H1 (cell line): ENCODE data around the gene FADS3.

Experiments
- BACH1 ChIP-seq: IDR thresholded peaks from 2 replicates; pipeline ENCODE4 v1.6.1; 2012; ENCODE audit warnings: low read length, improper control_type of control experiment
- CREB1 ChIP-seq: IDR thresholded peaks from 2 replicates; pipeline ENCODE4 v1.6.1; 2012; ENCODE audit warnings: inconsistent platforms
- EP300 ChIP-seq, 2 experiments: IDR thresholded peaks; 1 replicate in 1 of 2; 2 replicates in 1 of 2; pipeline ENCODE4 v1.6.1; 2011 to 2012; ENCODE audit warnings: low read depth in 2 of 2, low read length in 2 of 2, mild to moderate bottlenecking in 2 of 2, borderline replicate concordance in 1 of 2, inconsistent platforms in 1 of 2, moderate library complexity in 1 of 2
- EZH2 ChIP-seq: fragments of 200-600 bp; sonication (generic); IDR thresholded peaks from 2 replicates; pipeline ENCODE4 v1.7.1; 2012; ENCODE audit warnings: low read depth, mild to moderate bottlenecking, moderate library complexity, low read length, inconsistent platforms; ENCODE audit not compliant: severe bottlenecking
- POLR2A ChIP-seq, 2 experiments: IDR thresholded peaks; 1 replicate in 1 of 2; 2 replicates in 1 of 2; pipeline ENCODE4 v1.6.1; 2011; ENCODE audit warnings: low read depth in 2 of 2, low read length in 2 of 2, mild to moderate bottlenecking in 2 of 2; ENCODE audit errors: control extremely low read depth in 1 of 2
- RAD21 ChIP-seq, 2 experiments: IDR thresholded peaks in 1 of 2; conservative IDR thresholded peaks in 1 of 2; 2 replicates each; pipeline ENCODE4 v1.6.1; 2011; ENCODE audit warnings: low read depth in 2 of 2, low read length in 2 of 2, improper control_type of control experiment in 1 of 2, inconsistent platforms in 1 of 2, mild to moderate bottlenecking in 1 of 2, moderate library complexity in 1 of 2
- RFX5 ChIP-seq: IDR thresholded peaks from 2 replicates; pipeline ENCODE4 v1.6.1; 2011; ENCODE audit warnings: low read depth, low read length, improper control_type of control experiment, borderline replicate concordance
- SP1 ChIP-seq: IDR thresholded peaks from 2 replicates; pipeline ENCODE4 v1.6.1; 2011; ENCODE audit warnings: low read depth, low read length
- SP2 ChIP-seq: IDR thresholded peaks from 2 replicates; pipeline ENCODE4 v1.6.1; 2012; ENCODE audit warnings: mild to moderate bottlenecking, low read length, inconsistent platforms
- TEAD4 ChIP-seq: IDR thresholded peaks from 2 replicates; pipeline ENCODE4 v1.6.1; 2012; ENCODE audit warnings: low read depth, low read length, inconsistent platforms, mixed read lengths
- TF ChIP-seq, protein P1 (sequence below), 3 experiments: IDR thresholded peaks; 1 replicate in 2 of 3; 2 replicates in 1 of 3; pipeline versions ENCODE4 v1.5.1 to v1.6.1; 2011; ENCODE audit warnings: low read length in 3 of 3, mild to moderate bottlenecking in 3 of 3, inconsistent platforms in 2 of 3, low read depth in 1 of 3, moderate library complexity in 1 of 3; ENCODE audit not compliant: insufficient read depth in 1 of 3; ENCODE audit errors: control extremely low read depth in 1 of 3
- TF ChIP-seq, protein P2 (sequence below): IDR thresholded peaks from 2 replicates; pipeline ENCODE4 v1.6.1; 2012; ENCODE audit warnings: inconsistent platforms

DNA sequence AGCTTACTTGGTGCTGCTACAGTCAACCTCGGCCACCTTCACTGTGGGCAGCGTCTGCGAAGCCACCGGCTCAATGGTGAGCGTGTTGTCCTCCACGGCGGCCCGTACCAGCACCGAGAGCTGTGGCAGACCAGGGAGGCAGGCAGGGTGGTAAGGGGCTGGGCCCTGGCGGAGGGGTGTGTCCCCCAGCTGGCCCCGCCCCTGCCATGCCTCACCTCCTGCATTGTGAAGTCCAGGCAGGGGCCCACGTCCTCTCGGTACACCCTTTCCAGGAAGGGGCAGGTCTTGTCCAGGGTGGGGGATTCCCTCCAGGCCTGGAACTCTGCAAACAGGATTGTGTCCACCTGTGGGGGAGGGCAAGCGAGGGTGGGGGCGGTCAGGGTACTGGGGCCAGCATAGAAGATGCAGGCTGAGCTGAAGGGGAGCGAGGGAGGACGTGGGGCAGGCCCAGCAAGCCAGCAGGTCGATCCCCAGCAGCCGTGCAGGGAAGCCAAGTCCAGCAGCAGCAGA lies 13.2 kb upstream of the FADS3 start:
- no peak for TF ChIP-seq RFX5
- TF ChIP-seq POLR2A (IDR thresholded peaks at IDR 0.05; ENCODE audit: control extremely low read depth in 1 of 2, low read depth in 2 of 2, low read length in 2 of 2): no peak
- TF ChIP-seq, protein P1, sequence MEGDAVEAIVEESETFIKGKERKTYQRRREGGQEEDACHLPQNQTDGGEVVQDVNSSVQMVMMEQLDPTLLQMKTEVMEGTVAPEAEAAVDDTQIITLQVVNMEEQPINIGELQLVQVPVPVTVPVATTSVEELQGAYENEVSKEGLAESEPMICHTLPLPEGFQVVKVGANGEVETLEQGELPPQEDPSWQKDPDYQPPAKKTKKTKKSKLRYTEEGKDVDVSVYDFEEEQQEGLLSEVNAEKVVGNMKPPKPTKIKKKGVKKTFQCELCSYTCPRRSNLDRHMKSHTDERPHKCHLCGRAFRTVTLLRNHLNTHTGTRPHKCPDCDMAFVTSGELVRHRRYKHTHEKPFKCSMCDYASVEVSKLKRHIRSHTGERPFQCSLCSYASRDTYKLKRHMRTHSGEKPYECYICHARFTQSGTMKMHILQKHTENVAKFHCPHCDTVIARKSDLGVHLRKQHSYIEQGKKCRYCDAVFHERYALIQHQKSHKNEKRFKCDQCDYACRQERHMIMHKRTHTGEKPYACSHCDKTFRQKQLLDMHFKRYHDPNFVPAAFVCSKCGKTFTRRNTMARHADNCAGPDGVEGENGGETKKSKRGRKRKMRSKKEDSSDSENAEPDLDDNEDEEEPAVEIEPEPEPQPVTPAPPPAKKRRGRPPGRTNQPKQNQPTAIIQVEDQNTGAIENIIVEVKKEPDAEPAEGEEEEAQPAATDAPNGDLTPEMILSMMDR (IDR thresholded peaks at IDR 0.05; ENCODE audit: control extremely low read depth in 1 of 3, insufficient read depth in 1 of 3, low read depth in 1 of 3, low read length in 3 of 3): no peak
- TF ChIP-seq CREB1: no peak
- TF ChIP-seq SP2: no peak
- no peak for TF ChIP-seq TEAD4
- no peak for TF ChIP-seq BACH1
- TF ChIP-seq EP300 (IDR thresholded peaks at IDR 0.05; ENCODE audit: borderline replicate concordance in 1 of 2, low read depth in 2 of 2, low read length in 2 of 2): no peak
- TF ChIP-seq, protein P2, sequence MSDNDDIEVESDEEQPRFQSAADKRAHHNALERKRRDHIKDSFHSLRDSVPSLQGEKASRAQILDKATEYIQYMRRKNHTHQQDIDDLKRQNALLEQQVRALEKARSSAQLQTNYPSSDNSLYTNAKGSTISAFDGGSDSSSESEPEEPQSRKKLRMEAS: no peak
- no peak for TF ChIP-seq EZH2
- TF ChIP-seq SP1: 0 out of 2 replicates have a peak, but pooled peaks have one; percentile 22
- TF ChIP-seq RAD21 (IDR thresholded peaks at IDR 0.05 in 1 of 2, conservative IDR thresholded peaks at IDR 0.05 in 1 of 2; ENCODE audit: low read depth in 2 of 2, low read length in 2 of 2): no peak
